HG02943 (cell line): ENCODE data around the gene MEGF8.

Experiments
- ATAC-seq: cut with Tn5 transposase; IDR thresholded peaks from one replicate; pipeline ENCODE4 v1.9.1; 2021; ENCODE audit warnings: mild to moderate bottlenecking, low read depth, moderate library complexity; ENCODE audit not compliant: unreplicated experiment

The MEGF8 gene, protein sequence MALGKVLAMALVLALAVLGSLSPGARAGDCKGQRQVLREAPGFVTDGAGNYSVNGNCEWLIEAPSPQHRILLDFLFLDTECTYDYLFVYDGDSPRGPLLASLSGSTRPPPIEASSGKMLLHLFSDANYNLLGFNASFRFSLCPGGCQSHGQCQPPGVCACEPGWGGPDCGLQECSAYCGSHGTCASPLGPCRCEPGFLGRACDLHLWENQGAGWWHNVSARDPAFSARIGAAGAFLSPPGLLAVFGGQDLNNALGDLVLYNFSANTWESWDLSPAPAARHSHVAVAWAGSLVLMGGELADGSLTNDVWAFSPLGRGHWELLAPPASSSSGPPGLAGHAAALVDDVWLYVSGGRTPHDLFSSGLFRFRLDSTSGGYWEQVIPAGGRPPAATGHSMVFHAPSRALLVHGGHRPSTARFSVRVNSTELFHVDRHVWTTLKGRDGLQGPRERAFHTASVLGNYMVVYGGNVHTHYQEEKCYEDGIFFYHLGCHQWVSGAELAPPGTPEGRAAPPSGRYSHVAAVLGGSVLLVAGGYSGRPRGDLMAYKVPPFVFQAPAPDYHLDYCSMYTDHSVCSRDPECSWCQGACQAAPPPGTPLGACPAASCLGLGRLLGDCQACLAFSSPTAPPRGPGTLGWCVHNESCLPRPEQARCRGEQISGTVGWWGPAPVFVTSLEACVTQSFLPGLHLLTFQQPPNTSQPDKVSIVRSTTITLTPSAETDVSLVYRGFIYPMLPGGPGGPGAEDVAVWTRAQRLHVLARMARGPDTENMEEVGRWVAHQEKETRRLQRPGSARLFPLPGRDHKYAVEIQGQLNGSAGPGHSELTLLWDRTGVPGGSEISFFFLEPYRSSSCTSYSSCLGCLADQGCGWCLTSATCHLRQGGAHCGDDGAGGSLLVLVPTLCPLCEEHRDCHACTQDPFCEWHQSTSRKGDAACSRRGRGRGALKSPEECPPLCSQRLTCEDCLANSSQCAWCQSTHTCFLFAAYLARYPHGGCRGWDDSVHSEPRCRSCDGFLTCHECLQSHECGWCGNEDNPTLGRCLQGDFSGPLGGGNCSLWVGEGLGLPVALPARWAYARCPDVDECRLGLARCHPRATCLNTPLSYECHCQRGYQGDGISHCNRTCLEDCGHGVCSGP (N-terminal part only)

DNA sequence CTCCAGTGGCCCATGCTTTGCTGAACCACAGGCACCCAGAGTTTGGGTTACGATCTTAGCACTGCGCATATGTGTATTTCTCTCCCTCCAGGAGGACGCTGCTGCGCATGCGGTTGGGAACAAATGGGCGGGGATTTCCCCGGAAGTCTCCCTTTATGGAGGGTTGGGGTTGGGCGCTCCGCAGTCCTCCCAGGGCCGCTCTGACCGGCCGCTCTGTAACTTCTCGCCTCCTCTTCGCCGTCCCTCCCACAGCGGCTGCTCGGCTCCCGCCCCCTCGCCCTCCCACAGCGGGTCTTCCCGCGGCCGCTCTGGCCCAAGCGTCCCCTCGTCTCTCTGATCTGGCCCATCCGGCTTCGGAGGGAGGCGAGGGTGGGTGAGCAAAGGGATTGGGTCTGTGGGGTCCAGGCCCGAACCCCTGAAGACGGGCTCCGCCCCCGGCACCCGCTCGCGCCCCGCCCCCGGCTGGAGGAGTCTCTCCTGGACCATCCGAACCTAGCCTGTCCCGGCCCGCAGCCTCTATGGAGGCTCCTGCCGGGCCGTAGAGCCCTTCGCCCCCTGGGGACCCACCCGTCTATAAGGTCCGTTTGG is at the start of gene MEGF8:
TSS of gene MEGF8 (plus strand) at position 328 of the 588 bp plus-strand sequence. CDS start 609 bp downstream, outside the sequence.
- ATAC-seq: peak; percentile 93

DNA sequence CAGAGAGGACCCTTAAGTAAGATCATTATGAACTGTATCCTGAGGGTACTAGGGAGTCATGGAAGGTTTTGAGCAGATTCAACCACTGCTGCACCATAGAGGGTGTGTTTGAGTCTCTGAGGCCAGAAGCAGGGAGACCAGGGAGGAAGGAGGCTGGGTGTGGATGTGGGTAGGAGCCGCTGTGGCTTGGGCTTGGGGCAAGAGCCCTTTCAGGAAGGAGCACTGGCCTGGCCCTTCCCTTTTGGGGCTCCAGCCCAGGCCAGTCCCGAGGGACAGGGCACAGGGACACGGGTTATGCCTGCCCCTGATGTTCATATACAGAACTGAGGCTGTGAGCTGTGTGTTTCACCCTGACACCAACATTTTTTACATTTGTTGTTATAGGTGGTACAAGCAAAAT is 49.2 kb upstream of the MEGF8 start:
- ATAC-seq: no peak

DNA sequence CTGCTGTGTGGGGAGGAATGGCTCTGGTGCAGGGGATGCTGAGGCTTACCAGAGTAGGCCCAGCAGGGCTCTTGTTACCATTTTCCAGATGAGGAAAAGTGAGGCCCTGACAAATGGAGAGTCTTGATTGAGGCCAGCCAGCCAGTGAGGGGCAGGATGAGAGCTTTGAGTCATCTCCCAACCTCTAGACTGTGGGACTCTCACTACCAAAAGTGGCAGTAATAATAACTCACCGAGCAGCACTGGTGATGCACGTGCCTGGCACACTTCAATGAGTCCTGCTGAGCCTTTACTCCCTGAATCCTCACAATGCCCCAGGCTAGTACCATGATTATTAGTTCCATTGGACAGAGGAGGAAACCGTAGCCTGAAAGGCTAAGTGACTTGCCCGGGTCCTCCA is 48.6 kb upstream of the MEGF8 start:
- ATAC-seq: no peak

DNA sequence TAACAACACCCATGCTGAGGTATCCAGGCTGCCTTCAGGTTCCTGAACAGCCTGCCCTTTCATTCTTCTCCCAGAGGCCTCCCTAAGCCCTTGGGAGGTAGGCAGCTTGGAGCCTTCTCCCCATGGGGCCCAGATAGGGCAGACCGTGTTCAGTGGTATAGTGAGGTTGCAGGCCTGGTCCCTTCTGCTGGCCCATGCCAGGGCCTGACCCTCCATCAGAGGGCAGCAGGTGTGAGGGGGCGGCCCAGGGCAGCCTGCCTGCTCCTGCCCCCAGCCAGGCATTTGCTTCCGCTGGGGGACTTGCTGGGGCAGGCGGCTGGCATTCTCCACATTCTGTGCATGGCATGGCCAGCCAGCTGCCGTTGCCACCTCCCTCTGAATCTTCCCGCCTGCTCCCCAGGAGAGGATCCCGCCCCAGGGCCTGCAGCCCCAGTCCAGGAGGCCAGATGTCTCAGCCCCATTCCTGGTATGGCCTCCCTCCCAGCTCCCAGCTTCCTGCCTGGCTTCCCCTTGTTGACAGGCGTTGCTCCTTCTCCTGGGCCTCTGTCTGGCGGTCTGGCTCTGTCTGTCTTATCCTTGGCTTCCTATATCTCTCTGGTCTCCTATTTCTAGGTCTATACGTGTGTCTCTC is 47.5 kb upstream of the MEGF8 start:
- no peak for ATAC-seq

DNA sequence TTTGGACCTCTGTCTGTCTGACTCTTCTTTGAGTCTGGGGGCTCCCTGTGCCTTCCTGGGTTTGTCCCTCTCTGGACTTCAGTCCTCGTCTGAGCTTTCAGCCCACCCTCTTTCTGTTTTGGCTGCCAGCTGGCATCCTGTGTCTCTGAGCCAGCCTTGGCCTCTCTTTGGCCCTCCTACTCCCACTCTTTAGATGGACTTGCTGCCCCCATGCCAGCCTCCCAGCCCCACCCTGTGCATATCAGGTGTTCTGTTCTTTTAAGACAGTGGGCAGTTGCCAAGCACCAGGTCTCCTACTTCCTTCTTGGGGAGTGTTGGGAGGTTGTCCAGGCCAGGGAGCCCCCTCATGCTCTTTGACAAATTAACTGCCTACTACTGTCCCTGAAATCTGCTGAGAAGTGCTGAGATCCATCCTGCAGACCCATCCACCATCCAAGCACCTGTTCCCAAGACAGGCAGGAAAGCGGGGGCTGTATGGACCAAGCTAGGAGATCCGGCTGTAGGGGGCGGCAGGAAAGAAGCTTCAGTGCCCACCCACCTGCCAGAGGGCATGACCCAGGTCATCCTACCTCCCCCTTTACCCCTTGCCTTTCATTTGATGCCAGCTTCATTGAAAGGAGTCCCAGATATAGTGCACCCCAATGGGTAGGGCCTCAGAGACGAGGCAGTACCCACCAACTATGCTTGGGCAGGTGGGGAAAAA is 46.8 kb upstream of the MEGF8 start:
- no peak for ATAC-seq

DNA sequence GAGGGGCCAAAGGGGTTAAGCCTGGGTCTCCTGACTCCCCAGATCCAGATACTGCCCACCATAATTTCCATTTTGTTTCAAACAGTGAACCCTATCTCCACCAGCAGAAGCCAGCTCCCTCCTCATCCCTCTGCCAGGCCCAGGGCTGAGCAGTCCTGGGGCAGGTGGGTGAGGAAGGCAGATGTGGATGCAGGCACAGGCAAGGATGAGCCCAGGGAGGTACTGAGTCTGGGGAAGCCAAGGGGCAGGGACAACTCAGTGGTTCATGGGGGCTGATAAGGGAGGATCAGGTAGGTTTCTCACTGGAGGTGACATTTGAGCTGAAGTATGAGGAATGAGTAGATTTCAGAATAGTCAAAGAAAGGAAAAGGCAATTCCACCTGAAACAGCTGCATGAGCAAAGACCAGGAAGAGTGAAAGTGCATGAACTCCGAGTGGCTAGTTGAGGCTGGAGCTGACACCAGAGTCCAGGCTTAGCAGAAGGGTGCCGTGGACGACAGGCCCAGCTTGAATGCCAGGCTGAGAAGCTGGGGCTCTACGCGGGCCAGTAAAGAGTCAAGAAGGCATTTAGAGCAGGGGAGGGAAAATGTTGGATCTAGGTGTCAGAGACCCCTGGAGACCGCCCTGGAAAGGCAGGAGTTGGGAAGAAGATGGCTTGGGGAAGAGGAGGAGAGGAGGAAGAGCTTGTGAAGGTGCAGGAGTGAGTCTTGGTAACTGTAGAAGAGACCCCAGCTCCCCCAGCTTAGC is 46.1 kb upstream of the MEGF8 start:
- no peak for ATAC-seq

DNA sequence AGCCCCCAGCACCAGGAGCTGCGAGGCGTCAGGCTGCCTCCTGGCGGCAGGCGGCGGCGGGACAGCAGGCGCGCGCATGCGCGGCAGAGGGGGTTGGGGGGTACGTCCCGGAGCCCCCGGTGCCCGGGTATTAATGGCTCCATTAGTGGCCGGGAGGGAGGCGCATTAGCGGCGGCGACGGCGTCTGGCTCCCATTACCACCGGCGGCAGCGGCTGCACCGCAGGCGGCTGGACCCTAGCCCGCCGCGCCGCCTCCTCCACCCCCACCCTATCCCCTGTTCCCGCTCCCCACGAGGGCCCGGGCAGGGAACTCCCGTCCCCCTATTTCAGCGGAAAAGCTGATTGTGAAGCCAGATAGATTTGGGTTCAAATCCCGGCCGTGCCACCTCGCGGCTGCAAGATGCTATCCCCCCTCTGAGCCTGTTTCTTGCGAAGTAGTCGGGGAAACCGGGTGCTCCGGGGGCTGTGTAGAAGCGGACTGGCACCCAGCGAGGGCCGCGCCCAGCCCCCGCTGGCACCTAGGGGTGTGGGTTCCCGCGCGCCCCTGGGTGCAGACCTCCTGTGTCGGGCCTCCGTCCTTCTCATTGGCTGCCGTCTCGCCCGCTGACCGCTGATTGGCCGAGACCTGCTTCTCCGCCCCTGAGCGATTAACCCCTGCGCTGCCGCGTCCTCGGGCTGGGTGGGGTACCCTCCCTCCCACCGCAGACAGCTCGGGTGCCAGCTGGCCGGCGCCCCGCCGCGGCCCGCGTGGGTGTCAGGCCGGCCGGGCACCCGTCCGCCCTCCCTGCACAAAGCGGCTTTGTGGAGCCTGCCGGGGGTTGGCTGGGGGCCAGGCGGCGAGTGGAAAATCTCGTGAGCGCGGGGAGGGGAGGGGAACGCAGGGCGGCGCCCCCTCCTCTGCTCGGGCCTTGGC is 45.3 kb upstream of the MEGF8 start:
- peak; percentile 33 for ATAC-seq

DNA sequence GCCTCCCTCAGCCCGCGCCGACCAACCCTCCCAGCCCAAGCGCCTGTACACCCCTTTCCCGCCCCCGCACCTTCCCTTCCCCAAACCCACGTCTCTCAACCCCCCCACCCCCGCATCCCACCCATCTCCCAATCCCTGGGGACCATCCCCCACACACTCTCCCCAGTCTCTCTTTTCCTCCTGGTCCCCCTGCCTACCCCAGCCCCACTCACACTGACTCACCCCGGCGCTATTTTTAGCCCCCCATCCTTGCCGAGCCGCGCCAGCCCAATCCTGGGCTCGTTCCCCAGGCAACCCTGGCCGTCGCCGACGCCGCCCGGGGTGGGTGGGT is 44.7 kb upstream of the MEGF8 start:
- no peak for ATAC-seq

DNA sequence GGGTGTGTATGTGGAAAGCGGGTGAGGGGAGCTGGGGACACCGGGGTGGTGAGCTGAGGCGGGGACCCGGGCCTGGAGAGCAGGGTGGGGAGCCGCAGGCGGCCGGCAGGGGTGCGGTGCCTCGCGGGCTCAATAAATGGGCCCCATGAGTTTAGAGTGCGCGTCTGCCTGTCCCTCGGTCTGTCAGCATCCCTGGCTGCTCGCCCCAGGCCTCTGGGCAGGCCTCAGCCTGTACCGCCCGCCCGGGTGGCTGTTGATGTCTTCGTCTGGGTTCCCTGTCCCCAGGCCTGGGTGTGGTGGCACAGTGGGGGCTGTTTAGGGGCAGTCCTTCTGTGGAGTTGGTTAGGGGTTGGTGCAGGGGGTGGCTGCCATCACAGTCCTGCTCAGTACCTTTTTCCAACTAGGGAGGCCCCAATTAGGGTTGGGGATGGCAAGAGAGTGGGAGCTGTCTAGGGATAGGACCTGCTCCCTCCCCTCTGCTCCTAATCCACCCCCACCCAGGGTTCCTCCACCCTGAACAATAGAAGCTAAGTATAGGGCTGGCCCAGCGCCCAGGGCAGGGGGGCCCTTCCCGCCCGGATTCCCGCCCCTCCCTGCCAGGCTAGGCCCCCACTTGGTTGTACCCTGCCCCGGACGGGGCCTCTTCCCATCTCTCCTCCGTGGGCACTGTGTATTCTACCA is 44.1 kb upstream of the MEGF8 start:
- ATAC-seq: no peak

DNA sequence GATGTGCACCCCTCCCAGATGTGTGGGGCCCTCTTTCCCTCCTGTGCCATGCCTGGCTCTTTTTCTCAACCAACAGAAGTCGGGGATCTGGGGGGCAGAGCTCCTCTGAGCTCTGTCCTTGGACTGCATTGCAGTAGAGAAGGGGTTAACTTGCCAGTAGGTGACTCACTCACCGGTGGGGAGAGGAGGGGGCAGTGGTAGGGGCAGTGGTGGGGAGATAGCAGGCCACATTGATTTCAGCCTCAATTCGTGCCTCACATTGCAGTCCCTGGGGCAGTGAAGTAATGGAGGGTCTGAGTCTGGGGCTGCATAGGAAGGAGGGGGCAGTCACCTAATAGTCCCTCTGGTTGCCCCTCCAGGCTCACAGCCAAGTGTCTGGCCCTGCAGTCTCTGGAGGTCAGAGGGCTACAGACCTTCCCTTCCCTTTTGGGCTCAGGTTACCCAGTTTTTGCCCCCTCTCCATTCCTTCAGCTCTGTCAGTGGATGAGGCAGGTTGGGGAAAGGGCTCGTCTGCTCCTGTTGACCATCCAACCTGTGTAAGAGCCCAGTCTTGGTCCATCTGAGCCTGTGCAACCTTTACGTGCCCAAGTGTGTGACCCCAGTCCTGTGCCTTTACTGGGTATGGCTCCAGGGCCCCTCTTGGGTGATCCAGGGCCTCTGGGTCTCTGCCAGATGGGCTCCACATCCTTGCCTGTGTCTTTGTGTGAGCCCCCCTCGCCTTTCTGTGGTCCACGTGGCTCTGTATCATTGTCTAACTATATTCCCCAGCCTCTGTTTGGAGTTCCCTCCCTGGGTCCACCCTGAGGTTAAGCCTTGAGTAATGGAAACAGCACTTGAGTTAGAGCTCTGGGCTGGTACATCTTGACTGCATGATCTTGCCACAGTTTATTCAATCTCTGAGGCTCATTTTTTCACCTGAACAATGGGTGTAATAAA is 43.3 kb upstream of the MEGF8 start:
- no peak for ATAC-seq

DNA sequence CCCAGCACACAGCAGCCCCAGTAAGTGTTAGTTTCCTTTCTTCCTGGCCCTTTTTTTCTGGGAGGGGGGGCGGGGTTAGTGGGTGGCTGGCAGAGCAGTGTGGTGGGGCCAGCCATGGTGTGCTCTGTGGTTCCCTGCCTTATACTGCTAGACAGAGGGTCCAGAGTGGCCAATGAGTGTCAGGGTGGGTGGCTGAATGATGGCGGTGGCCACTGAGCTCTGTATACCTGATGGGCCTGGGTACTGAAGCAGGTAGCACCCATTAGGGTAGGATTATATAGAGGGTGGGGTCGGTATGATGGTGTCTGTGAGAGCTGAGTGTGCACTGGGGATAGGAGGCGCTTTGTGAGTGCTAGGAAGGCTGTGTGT is 42.6 kb upstream of the MEGF8 start:
- ATAC-seq: no peak

DNA sequence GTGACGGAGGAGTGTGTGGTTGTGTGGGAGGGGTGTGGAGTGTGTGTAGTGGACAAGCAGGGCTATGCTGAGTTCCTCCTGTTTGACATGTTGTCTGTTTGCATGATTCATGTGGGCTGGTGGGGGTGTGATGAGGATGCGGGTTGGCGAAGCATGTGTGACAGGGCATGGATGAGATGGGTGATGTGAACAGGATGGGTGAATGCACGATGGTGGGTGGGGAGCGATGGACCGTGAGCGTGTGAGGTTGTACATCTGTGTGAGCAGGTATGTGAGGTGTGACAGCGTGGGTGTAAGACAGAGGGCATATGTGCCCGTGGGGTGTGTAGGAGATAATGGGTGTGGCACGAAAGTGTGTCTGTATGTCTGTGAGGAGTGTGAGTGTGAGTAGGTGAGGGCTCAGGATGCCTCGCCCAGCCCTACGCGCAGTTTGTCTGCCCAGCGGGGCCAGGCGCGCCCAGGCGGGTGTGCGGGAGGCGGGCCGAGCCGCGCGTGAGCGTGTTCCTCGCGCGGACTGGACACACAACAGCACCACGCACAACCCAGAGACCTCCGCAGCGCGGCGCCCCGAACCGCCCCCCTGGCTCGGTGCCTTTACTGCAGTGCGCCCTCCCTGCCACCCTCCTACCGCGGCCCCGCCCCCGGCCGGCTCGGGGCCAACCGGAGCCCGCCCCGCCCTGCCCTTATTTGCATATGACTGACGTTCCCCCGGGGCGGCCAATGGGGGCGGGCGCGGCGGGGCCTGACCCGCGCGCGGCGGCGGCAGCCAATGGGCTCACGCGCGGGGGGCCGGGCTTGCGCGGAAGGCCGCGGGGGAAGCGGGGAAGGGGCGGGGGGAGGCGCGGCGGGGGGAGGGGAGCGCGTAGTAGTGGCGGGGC is 42.0 kb upstream of the MEGF8 start:
- peak; percentile 31 for ATAC-seq

DNA sequence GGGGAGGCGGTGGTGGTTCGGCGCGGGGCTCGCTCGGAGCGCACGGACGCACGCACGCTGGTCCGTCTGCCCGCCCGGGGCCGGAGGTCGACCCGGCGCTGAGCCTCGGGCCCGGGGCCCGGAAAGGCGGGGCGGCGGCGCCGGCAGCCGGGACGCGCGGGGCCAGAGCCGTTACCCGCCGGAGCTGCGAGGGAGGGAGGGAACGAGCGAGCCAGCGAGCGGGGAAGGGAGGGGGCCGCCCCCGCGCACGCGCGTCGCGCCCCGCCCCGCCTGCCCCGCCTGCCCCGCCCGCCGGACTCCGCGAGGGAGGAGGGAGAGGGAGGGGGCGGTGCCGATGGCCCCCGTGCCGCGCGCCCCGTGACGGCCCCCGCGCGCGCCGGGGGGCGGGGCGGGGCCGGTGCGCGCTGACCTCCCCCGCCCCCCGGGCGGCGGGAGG is 41.4 kb upstream of the MEGF8 start:
- peak; percentile 14 for ATAC-seq

DNA sequence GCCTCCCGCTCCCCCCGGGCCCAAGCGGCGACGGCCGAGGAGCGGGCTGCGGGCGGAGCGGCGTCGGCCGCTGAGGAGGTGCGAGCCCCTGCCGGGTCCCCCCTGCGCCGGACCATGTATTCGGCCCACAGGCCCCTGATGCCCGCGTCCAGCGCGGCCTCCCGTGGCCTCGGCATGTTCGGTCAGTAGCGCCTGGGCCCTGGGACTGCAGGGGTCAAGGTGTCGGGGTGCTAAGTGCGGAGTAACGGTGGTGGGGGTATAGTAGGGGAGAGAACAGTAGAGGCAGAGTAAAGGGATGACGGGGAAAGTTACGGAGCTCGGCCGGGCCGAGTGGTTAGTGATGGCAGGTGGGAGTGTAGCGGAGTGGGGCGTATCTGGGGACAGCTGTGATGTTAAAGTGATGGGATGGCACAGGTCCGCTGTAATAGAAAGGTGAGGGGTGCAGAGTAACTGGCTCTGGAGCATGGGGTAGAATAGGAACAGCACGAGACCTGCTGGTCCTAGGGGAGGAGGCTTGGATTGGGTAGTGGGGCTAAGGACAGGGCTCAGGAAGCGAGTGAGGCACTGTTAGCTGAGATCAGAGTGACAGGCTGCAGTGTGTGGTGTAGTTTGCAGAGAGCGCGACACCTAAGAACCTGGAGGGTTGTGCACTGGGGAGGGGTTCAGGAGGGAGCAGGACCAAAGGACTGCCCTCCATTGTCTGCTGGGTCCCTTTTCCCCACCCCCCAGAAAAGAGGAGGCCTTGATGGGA is 40.7 kb upstream of the MEGF8 start:
- ATAC-seq: no peak

DNA sequence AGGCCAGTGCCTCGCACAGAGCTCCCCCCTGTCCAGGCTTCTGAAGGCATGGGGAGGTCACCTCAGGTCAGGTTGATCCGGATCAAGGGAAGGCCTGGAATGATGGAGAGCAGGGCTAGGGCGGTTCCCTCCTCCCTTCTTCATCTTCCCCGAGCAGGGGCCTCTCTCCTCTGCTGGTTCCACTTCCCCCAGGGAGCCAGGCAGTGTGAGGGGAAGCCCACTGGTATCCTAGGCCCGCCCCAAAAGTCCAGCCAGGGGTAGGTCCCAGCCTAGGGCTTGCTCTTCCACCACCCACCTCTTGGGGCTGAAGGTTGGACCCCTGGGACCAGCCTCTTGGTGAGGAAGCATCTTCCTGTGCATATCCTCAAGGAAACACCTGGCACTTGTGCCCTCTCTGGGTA is 39.9 kb upstream of the MEGF8 start:
- no peak for ATAC-seq
